WTC11 (cell line): ENCODE data around the gene DNAJC19. TPM values are rescaled to one million over a fixed set of nuclear protein-coding genes. Genes with fewer than 3 reads are reported as not detected.

Source experiments
- ATAC-seq: fragments of 200-7000 bp; cut with Tn5 transposase; 2 replicates; pipeline ENCODE4 v1.10.0; 2021; ENCODE audit warnings: mild to moderate bottlenecking, moderate library complexity
- CTCF ChIA-PET: fragments of 300-600 bp; sonication (Branson Sonifier 250); formaldehyde crosslinking; loops from one replicate; lab custom pipeline; 2021; ENCODE audit warnings: antibody characterized with exemption; lab: Charles Lee
- POLR2A ChIA-PET: fragments of 350-600 bp; sonication (Branson Sonifier 250); formaldehyde crosslinking; loops from one replicate; lab custom pipeline; 2021; ENCODE audit warnings: antibody characterized with exemption; lab: Charles Lee
- DNase-seq: peaks from one replicate; pipeline ENCODE4 v3.0.0; 2021; ENCODE audit warnings: low spot score
- H3K27ac Mint-ChIP-seq: 2 replicates; pipeline ENCODE4 v1.8.0; 2021; ENCODE audit warnings: mixed read lengths
- H3K27me3 Mint-ChIP-seq: 2 replicates; pipeline ENCODE4 v1.8.0; 2021; ENCODE audit warnings: low read depth, mild to moderate bottlenecking, moderate library complexity, mixed read lengths
- H3K36me3 Mint-ChIP-seq: 2 replicates; pipeline ENCODE4 v1.8.0; 2021; ENCODE audit warnings: mixed read lengths
- H3K4me1 Mint-ChIP-seq: 2 replicates; pipeline ENCODE4 v1.8.0; 2022; ENCODE audit warnings: mixed read lengths
- H3K4me3 Mint-ChIP-seq: 2 replicates; pipeline ENCODE4 v1.8.0; 2021; ENCODE audit warnings: mild to moderate bottlenecking, moderate library complexity, mixed read lengths
- H3K9me3 Mint-ChIP-seq: 2 replicates; pipeline ENCODE4 v1.8.0; 2021; ENCODE audit warnings: mixed read lengths
- EMX1 ChIP-seq: fragments of 250-450 bp; sonication (Bioruptor Pico); IDR thresholded peaks from 2 replicates; pipeline ENCODE4 v1.8.0; 2021; ENCODE audit warnings: mild to moderate bottlenecking
- FOXK1 ChIP-seq: sonication (generic); formaldehyde crosslinking; IDR thresholded peaks from 2 replicates; pipeline ENCODE4 v1.8.0; 2022; ENCODE audit warnings: mild to moderate bottlenecking, moderate library complexity, missing genetic modification reagents
- FOXP1 ChIP-seq: sonication (generic); formaldehyde crosslinking; IDR thresholded peaks from 2 replicates; pipeline ENCODE4 v1.8.0; 2022; ENCODE audit warnings: missing genetic modification reagents, mild to moderate bottlenecking, moderate library complexity, borderline replicate concordance
- MXD4 ChIP-seq: fragments of 250-450 bp; sonication (Bioruptor Pico); IDR thresholded peaks from 2 replicates; pipeline ENCODE4 v1.8.0; 2021; ENCODE audit warnings: mild to moderate bottlenecking, moderate library complexity, borderline replicate concordance
- MYBL2 ChIP-seq: sonication (generic); formaldehyde crosslinking; IDR thresholded peaks from 2 replicates; pipeline ENCODE4 v1.8.1; 2023; ENCODE audit warnings: mild to moderate bottlenecking, moderate library complexity, missing genetic modification reagents
- NFATC4 ChIP-seq: fragments of 250-450 bp; sonication (Bioruptor Pico); IDR thresholded peaks from 2 replicates; pipeline ENCODE4 v1.9.0; 2021; ENCODE audit warnings: mild to moderate bottlenecking
- NFE2L1 ChIP-seq: sonication (generic); formaldehyde crosslinking; IDR thresholded peaks from 2 replicates; pipeline ENCODE4 v1.8.1; 2023; ENCODE audit warnings: missing genetic modification reagents
- NR2C2 ChIP-seq: sonication (generic); formaldehyde crosslinking; IDR thresholded peaks from 2 replicates; pipeline ENCODE4 v1.8.0; 2022; ENCODE audit warnings: mild to moderate bottlenecking, missing genetic modification reagents
- NR3C1 ChIP-seq: sonication (generic); formaldehyde crosslinking; conservative IDR thresholded peaks from 2 replicates; pipeline ENCODE4 v1.8.1; 2023; ENCODE audit warnings: low read depth, mild to moderate bottlenecking, missing genetic modification reagents
- RELA ChIP-seq: sonication (generic); formaldehyde crosslinking; IDR thresholded peaks from 2 replicates; pipeline ENCODE4 v1.8.1; 2022; ENCODE audit warnings: missing genetic modification reagents, mild to moderate bottlenecking, borderline replicate concordance
- SOX15 ChIP-seq: fragments of 250-450 bp; sonication (Bioruptor Pico); IDR thresholded peaks from 2 replicates; pipeline ENCODE4 v1.9.0; 2021; ENCODE audit warnings: mild to moderate bottlenecking
- TCF7 ChIP-seq: sonication (generic); formaldehyde crosslinking; IDR thresholded peaks from 2 replicates; pipeline ENCODE4 v1.8.0; 2022; ENCODE audit warnings: mild to moderate bottlenecking, low read depth, missing genetic modification reagents, moderate library complexity
- ZNF219 ChIP-seq: sonication (generic); formaldehyde crosslinking; IDR thresholded peaks from 2 replicates; pipeline ENCODE4 v1.8.0; 2023; ENCODE audit warnings: missing genetic modification reagents, mild to moderate bottlenecking, borderline replicate concordance
- ZNF396 ChIP-seq: fragments of 250-450 bp; sonication (Bioruptor Pico); IDR thresholded peaks from 2 replicates; pipeline ENCODE4 v1.8.0; 2021; ENCODE audit warnings: mild to moderate bottlenecking, moderate library complexity, borderline replicate concordance
- total RNA-seq: library from RNA; stranded (reverse); gene quantifications from 3 replicates; pipeline ENCODE4 v1.2.3, GENCODE V29; 2021
- TF ChIP-seq, protein P1 (sequence below): fragments of 250-450 bp; sonication (Bioruptor Pico); IDR thresholded peaks from 2 replicates; pipeline ENCODE4 v1.9.0; 2021; ENCODE audit warnings: moderate library complexity, mild to moderate bottlenecking, inconsistent platforms, borderline replicate concordance
- TF ChIP-seq, protein P2 (sequence below): sonication (generic); formaldehyde crosslinking; IDR thresholded peaks from 2 replicates; pipeline ENCODE4 v1.8.1; 2023; ENCODE audit warnings: mild to moderate bottlenecking, missing genetic modification reagents, moderate library complexity
- TF ChIP-seq, protein P3 (sequence below): sonication (generic); formaldehyde crosslinking; IDR thresholded peaks from 2 replicates; pipeline ENCODE4 v1.8.1; 2022; ENCODE audit warnings: low read depth, mild to moderate bottlenecking, moderate library complexity, missing genetic modification reagents, borderline replicate concordance
- TF ChIP-seq, protein P4 (sequence below): sonication (generic); formaldehyde crosslinking; IDR thresholded peaks from 2 replicates; pipeline ENCODE4 v1.8.1; 2022; ENCODE audit warnings: mild to moderate bottlenecking, missing genetic modification reagents, moderate library complexity, borderline replicate concordance
- TF ChIP-seq, protein P5 (sequence below): sonication (generic); formaldehyde crosslinking; IDR thresholded peaks from 2 replicates; pipeline ENCODE4 v1.8.1; 2023; ENCODE audit warnings: mild to moderate bottlenecking, missing genetic modification reagents

Gene DNAJC19
- total RNA-seq, 1 experiment from 2014 or later = 65.7 TPM

DNA sequence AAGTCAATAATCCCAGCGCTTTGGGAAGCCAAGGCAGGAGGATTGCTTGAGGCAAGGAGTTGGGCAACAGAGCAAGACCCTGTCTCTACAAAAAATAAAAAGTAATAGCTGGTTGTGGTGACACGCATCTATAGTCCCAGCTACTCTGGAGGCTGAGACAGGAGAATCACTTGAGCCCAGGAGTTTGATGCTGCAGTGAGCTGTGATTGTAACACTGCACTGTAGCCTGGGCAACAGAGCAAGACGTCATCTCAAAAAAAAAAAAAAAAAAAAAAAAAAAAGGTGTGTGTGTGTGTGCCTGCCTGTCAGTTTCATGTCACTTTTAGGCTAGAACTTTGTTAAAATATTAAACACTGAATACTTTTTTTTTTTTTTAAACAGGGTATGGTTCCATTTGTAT is 28.4 kb downstream of the DNAJC19 start:
- POLR2A ChIA-PET = interaction anchor here (0.7 kb wide), 1 partner anchor 375 kb away, joined by 4 read pairs; no protein-coding TSS in a partner anchor
- ATAC-seq = no peak
- TF ChIP-seq FOXP1 (CRISPR knock-in tag) (no peak), ZNF219 (CRISPR knock-in tag) (no peak), NR3C1 (CRISPR knock-in tag) (no peak), FOXK1 (CRISPR knock-in tag) (no peak), ZNF396 (no peak), NFATC4 (CRISPR knock-in tag) (no peak), SOX15 (CRISPR knock-in tag) (no peak), TCF7 (CRISPR knock-in tag) (no peak), NFE2L1 (CRISPR knock-in tag) (no peak), NR2C2 (no peak), EMX1 (CRISPR knock-in tag) (no peak), RELA (CRISPR knock-in tag) (no peak)
- TF ChIP-seq, protein P1, sequence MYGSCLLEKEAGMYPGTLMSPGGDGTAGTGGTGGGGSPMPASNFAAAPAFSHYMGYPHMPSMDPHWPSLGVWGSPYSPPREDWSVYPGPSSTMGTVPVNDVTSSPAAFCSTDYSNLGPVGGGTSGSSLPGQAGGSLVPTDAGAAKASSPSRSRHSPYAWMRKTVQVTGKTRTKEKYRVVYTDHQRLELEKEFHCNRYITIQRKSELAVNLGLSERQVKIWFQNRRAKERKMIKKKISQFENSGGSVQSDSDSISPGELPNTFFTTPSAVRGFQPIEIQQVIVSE = no peak
- TF ChIP-seq, protein P2, sequence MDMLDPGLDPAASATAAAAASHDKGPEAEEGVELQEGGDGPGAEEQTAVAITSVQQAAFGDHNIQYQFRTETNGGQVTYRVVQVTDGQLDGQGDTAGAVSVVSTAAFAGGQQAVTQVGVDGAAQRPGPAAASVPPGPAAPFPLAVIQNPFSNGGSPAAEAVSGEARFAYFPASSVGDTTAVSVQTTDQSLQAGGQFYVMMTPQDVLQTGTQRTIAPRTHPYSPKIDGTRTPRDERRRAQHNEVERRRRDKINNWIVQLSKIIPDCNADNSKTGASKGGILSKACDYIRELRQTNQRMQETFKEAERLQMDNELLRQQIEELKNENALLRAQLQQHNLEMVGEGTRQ (CRISPR knock-in tag) = no peak
- TF ChIP-seq, protein P3, sequence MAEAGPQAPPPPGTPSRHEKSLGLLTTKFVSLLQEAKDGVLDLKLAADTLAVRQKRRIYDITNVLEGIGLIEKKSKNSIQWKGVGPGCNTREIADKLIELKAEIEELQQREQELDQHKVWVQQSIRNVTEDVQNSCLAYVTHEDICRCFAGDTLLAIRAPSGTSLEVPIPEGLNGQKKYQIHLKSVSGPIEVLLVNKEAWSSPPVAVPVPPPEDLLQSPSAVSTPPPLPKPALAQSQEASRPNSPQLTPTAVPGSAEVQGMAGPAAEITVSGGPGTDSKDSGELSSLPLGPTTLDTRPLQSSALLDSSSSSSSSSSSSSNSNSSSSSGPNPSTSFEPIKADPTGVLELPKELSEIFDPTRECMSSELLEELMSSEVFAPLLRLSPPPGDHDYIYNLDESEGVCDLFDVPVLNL (CRISPR knock-in tag) = no peak
- TF ChIP-seq, protein P4, sequence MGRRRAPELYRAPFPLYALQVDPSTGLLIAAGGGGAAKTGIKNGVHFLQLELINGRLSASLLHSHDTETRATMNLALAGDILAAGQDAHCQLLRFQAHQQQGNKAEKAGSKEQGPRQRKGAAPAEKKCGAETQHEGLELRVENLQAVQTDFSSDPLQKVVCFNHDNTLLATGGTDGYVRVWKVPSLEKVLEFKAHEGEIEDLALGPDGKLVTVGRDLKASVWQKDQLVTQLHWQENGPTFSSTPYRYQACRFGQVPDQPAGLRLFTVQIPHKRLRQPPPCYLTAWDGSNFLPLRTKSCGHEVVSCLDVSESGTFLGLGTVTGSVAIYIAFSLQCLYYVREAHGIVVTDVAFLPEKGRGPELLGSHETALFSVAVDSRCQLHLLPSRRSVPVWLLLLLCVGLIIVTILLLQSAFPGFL (CRISPR knock-in tag) = no peak
- TF ChIP-seq, protein P5, sequence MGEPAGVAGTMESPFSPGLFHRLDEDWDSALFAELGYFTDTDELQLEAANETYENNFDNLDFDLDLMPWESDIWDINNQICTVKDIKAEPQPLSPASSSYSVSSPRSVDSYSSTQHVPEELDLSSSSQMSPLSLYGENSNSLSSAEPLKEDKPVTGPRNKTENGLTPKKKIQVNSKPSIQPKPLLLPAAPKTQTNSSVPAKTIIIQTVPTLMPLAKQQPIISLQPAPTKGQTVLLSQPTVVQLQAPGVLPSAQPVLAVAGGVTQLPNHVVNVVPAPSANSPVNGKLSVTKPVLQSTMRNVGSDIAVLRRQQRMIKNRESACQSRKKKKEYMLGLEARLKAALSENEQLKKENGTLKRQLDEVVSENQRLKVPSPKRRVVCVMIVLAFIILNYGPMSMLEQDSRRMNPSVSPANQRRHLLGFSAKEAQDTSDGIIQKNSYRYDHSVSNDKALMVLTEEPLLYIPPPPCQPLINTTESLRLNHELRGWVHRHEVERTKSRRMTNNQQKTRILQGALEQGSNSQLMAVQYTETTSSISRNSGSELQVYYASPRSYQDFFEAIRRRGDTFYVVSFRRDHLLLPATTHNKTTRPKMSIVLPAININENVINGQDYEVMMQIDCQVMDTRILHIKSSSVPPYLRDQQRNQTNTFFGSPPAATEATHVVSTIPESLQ (CRISPR knock-in tag) = no peak
- TF ChIP-seq, all 79 proteins: peak for 0
- Mint-ChIP-seq H3K27me3 (no peaks in the 10 kb centered on the region), H3K9me3 (no peaks in the 10 kb centered on the region), H3K4me1 (no peaks in the 10 kb centered on the region), H3K4me3 (no peak overlapping the region), H3K36me3 (peaks cover 70% of the 10 kb centered on the region), H3K27ac (no peak overlapping the region)
- CTCF ChIA-PET = no interaction called here
- DNase-seq = no peak

DNA sequence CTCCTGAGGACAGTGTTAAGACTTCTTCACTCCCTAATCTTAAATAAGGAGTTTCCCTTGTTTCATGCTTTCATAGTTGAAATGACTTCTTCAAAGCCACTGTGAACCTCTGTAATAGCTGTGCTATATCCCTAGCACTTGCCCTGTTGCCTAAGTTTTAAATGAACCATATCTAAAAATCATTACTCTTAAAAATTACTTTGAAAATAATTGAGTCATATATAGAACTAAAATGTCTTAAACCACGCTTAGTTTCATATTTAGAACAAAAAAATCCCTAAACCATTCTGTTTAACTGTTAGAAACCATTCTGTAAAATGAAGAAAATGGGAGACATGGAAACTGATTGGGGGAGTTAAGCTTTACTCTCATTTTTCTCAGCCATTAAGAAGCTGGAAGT is 29.8 kb downstream of the DNAJC19 start:
- H3K27me3 Mint-ChIP-seq = no peaks in the 10 kb centered on the region
- no peak for DNase-seq
- ChIA-PET CTCF (no interaction called here), POLR2A (no interaction called here)
- H3K27ac Mint-ChIP-seq = no peak overlapping the region
- no peak for ATAC-seq
- TF ChIP-seq MXD4 (CRISPR knock-in tag) = no peak
- TF ChIP-seq FOXP1 (CRISPR knock-in tag) = no peak
- no peak for TF ChIP-seq MYBL2
- H3K4me3 Mint-ChIP-seq = no peak overlapping the region
- H3K36me3 Mint-ChIP-seq = peaks cover 70% of the 10 kb centered on the region
- no peaks in the 10 kb centered on the region for H3K9me3 Mint-ChIP-seq
- H3K4me1 Mint-ChIP-seq = no peaks in the 10 kb centered on the region
